Measurements from ENCODE around the gene PLD3. TPM values are rescaled to one million over a fixed set of nuclear protein-coding genes. Genes with fewer than 3 reads are reported as not detected.

Gene PLD3
- total RNA-seq, 3 donors from 2014 or later (not counting 1 experiment from before 2014, with no cell fraction given) = 107 to 140 (median 109) TPM

GRCh38 chr19:40303765-40304164 lies 44.7 kb upstream of the PLD3 start:
- no peak overlapping the region for H3K27ac ChIP-seq (ENCODE audit: low read length)
- Mint-ChIP-seq H3K27ac (no peak overlapping the region), H3K9me3 (no peaks in the 10 kb centered on the region), H3K4me1 (peaks cover 5% of the 10 kb centered on the region in 2 donors), H3K27me3 (ENCODE audit: low read depth in 2 of 2) (no peaks in the 10 kb centered on the region), H3K4me3 (no peak overlapping the region), H3K36me3 (no peaks in the 10 kb centered on the region)
- H3K4me1 ChIP-seq (ENCODE audit: control insufficient read depth, insufficient read depth, low read length) = no peaks in the 10 kb centered on the region
- no peaks in the 10 kb centered on the region for H3K27me3 ChIP-seq (ENCODE audit: control insufficient read depth, insufficient read depth, low read length)
- DNase-seq = no peak
- 92% methylated on average over 2 of the region's 2 CpGs for WGBS (ENCODE audit: insufficient coverage)
- H3K36me3 ChIP-seq (ENCODE audit: control insufficient read depth, insufficient read depth, low read length) = no peaks in the 10 kb centered on the region
- TF ChIP-seq, protein P1, sequence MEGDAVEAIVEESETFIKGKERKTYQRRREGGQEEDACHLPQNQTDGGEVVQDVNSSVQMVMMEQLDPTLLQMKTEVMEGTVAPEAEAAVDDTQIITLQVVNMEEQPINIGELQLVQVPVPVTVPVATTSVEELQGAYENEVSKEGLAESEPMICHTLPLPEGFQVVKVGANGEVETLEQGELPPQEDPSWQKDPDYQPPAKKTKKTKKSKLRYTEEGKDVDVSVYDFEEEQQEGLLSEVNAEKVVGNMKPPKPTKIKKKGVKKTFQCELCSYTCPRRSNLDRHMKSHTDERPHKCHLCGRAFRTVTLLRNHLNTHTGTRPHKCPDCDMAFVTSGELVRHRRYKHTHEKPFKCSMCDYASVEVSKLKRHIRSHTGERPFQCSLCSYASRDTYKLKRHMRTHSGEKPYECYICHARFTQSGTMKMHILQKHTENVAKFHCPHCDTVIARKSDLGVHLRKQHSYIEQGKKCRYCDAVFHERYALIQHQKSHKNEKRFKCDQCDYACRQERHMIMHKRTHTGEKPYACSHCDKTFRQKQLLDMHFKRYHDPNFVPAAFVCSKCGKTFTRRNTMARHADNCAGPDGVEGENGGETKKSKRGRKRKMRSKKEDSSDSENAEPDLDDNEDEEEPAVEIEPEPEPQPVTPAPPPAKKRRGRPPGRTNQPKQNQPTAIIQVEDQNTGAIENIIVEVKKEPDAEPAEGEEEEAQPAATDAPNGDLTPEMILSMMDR (IDR thresholded peaks at IDR 0.05) = no peak
- no peaks in the 10 kb centered on the region for H3K9me3 ChIP-seq (ENCODE audit: control insufficient read depth, insufficient read depth, low read length)
- intact Hi-C loops (cut with micrococcal nuclease) = no loop called here
- ATAC-seq = no peak
- no peak overlapping the region for H3K4me3 ChIP-seq (ENCODE audit: low read length)

GRCh38 chr19:40304306-40304705 lies 44.2 kb upstream of the PLD3 start:
- Mint-ChIP-seq H3K27me3 (ENCODE audit: low read depth in 2 of 2) (no peaks in the 10 kb centered on the region), H3K9me3 (no peaks in the 10 kb centered on the region), H3K4me3 (no peak overlapping the region), H3K4me1 (peaks cover 5% of the 10 kb centered on the region in 2 donors), H3K36me3 (no peaks in the 10 kb centered on the region), H3K27ac (no peak overlapping the region)
- H3K4me3 ChIP-seq (ENCODE audit: low read length) = no peak overlapping the region
- H3K9me3 ChIP-seq (ENCODE audit: control insufficient read depth, insufficient read depth, low read length) = no peaks in the 10 kb centered on the region
- intact Hi-C loops (cut with micrococcal nuclease) = no loop called here
- H3K27me3 ChIP-seq (ENCODE audit: control insufficient read depth, insufficient read depth, low read length) = no peaks in the 10 kb centered on the region
- H3K36me3 ChIP-seq (ENCODE audit: control insufficient read depth, insufficient read depth, low read length) = no peaks in the 10 kb centered on the region
- H3K4me1 ChIP-seq (ENCODE audit: control insufficient read depth, insufficient read depth, low read length) = no peaks in the 10 kb centered on the region
- ATAC-seq = no peak
- TF ChIP-seq, protein P1 (IDR thresholded peaks at IDR 0.05) = no peak
- H3K27ac ChIP-seq (ENCODE audit: low read length) = no peak overlapping the region
- WGBS (ENCODE audit: insufficient coverage) = 79% methylated on average over 4 of the region's 4 CpGs
- DNase-seq = no peak

GRCh38 chr19:40305403-40305802 lies 43.1 kb upstream of the PLD3 start:
- ATAC-seq (peak; percentile 78 to 83 (median 80)), DNase-seq (peak; percentile 53 to 87)
- Mint-ChIP-seq H3K27me3 (ENCODE audit: low read depth in 2 of 2) (no peaks in the 10 kb centered on the region), H3K27ac (no peak overlapping the region), H3K36me3 (no peaks in the 10 kb centered on the region), H3K4me3 (no peak overlapping the region), H3K4me1 (peaks cover 5% of the 10 kb centered on the region in 2 donors), H3K9me3 (no peaks in the 10 kb centered on the region)
- no peaks in the 10 kb centered on the region for H3K36me3 ChIP-seq (ENCODE audit: control insufficient read depth, insufficient read depth, low read length)
- no peaks in the 10 kb centered on the region for H3K9me3 ChIP-seq (ENCODE audit: control insufficient read depth, insufficient read depth, low read length)
- H3K27me3 ChIP-seq (ENCODE audit: control insufficient read depth, insufficient read depth, low read length) = no peaks in the 10 kb centered on the region
- H3K27ac ChIP-seq (ENCODE audit: low read length) = no peak overlapping the region
- H3K4me1 ChIP-seq (ENCODE audit: control insufficient read depth, insufficient read depth, low read length) = no peaks in the 10 kb centered on the region
- intact Hi-C loops (cut with micrococcal nuclease) = loop anchor here (1.0 kb wide), 2 partner anchors 297 to 329 kb away; no protein-coding TSS in a partner anchor
- no peak overlapping the region for H3K4me3 ChIP-seq (ENCODE audit: low read length)
- 16% methylated on average over 4 of the region's 5 CpGs for WGBS (ENCODE audit: insufficient coverage)
- TF ChIP-seq, protein P1 (IDR thresholded peaks at IDR 0.05) = peak; percentile 87

DNA sequence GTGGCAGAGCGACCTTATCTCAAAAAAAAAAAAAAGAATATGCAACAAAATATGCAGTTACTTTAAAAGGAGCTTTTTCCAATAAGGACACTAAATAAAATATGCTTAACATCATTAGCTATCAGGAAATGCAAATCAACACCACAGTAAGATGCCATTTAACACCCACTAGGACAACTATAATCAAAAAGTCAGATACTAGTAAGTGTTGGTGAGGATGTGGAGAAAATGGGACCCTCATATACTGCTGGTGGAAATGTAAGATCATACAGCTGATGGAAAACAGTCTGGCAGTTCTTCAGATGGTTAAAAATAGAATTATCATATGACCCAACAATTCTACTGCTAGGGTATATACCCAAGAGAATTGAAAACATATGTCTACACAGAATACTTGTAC lies 38.8 kb upstream of the PLD3 start:
- DNase-seq = no peak
- H3K27me3 Mint-ChIP-seq (ENCODE audit: low read depth in 2 of 2) = no peaks in the 10 kb centered on the region
- no peaks in the 10 kb centered on the region for H3K36me3 Mint-ChIP-seq
- Histone ChIP-seq H3K4me3 (ENCODE audit: low read length) (no peak overlapping the region), H3K27ac (ENCODE audit: low read length) (no peak overlapping the region), H3K27me3 (ENCODE audit: control insufficient read depth, insufficient read depth, low read length) (no peaks in the 10 kb centered on the region), H3K36me3 (ENCODE audit: control insufficient read depth, insufficient read depth, low read length) (no peaks in the 10 kb centered on the region), H3K4me1 (ENCODE audit: control insufficient read depth, insufficient read depth, low read length) (no peaks in the 10 kb centered on the region), H3K9me3 (ENCODE audit: control insufficient read depth, insufficient read depth, low read length) (no peaks in the 10 kb centered on the region)
- TF ChIP-seq, protein P1 (IDR thresholded peaks at IDR 0.05) = no peak
- no peak for ATAC-seq
- intact Hi-C loops (cut with micrococcal nuclease) = no loop called here
- no peak overlapping the region for H3K27ac Mint-ChIP-seq
- 100% methylated on average over 1 of the region's 1 CpG for WGBS (ENCODE audit: insufficient coverage)
- H3K4me3 Mint-ChIP-seq = no peak overlapping the region
- H3K9me3 Mint-ChIP-seq = no peaks in the 10 kb centered on the region
- peaks cover 5% of the 10 kb centered on the region in 2 donors for H3K4me1 Mint-ChIP-seq

Data from natural killer cell (primary cell).